Esophagus squamous epithelium (tissue), 5 donors: Measurements from ENCODE around the gene RAET1L. TPM values are rescaled to one million over a fixed set of nuclear protein-coding genes. Genes with fewer than 3 reads are reported as not detected.
"Not testable (repeated sequence)": the region's sequence is repeated elsewhere in the genome, so short reads cannot be mapped to it uniquely, and the experiment has no call there.

Source experiments
- DNase-seq: peaks from one replicate; lab custom pipeline; 2025; lab: John Stamatoyannopoulos, UW
- H3K27ac ChIP-seq, 4 donors: fragments of 200-600 bp; sonication (generic); one replicate each; pipeline ENCODE4 v1.5.1; 2016 to 2019; ENCODE audit warnings: mild to moderate bottlenecking in 1 of 4
- H3K27me3 ChIP-seq, 4 donors: fragments of 200-600 bp; sonication (generic); 1 replicate in 3 of 4; 2 replicates in 1 of 4; pipeline versions ENCODE4 v1.5.1 to v1.6.0; 2017 to 2021; ENCODE audit warnings: antibody characterized with exemption in 1 of 4
- H3K36me3 ChIP-seq, 3 donors: fragments of 200-600 bp; sonication (generic); one replicate each; pipeline ENCODE4 v1.5.1; 2016 to 2019
- H3K4me1 ChIP-seq, 3 donors: fragments of 200-600 bp; sonication (generic); one replicate each; pipeline ENCODE4 v1.5.1; 2017 to 2019
- H3K4me3 ChIP-seq, 4 donors: fragments of 200-600 bp; sonication (generic); 1 replicate in 3 of 4; 2 replicates in 1 of 4; pipeline ENCODE4 v1.5.1; 2016 to 2019; ENCODE audit warnings: mild to moderate bottlenecking in 2 of 4, moderate library complexity in 1 of 4
- H3K9me3 ChIP-seq, 3 donors: fragments of 200-600 bp; sonication (generic); one replicate each; pipeline ENCODE4 v1.5.1; 2016 to 2019
- POLR2A ChIP-seq, 4 donors: fragments of 450-650 bp; IDR thresholded peaks; one replicate each; pipeline ENCODE4 v1.6.1; 2017; ENCODE audit warnings: antibody characterized with exemption in 4 of 4, mild to moderate bottlenecking in 4 of 4, moderate library complexity in 3 of 4
- WGBS, 2 donors: methylation state at CpG; one replicate each; pipeline ENCODE4 v1.1.5; 2018; 5-methylcytosine and 5-hydroxymethylcytosine counted together
- intact Hi-C: fragments of 100-400 bp; cut with DNase I; formaldehyde crosslinking; loops from one replicate; pipeline ENCODE4 v1.15.0; 2022
- total RNA-seq, 4 donors: library from RNA; depleted of rRNA; stranded (reverse); fragments of >200 nt; gene quantifications; one replicate each; pipeline ENCODE4 v1.1.0, GENCODE V29; 2016
- TF ChIP-seq, protein P1 (sequence below), 6 experiments: fragments of 450-650 bp in 4 of 6; fragments of 200-600 bp in 2 of 6; sonication (generic) in 2 of 6; IDR thresholded peaks; one replicate each; pipeline ENCODE4 v1.5.1; 2016 to 2019; ENCODE audit warnings: antibody characterized with exemption in 6 of 6, mild to moderate bottlenecking in 4 of 6, moderate library complexity in 4 of 6
- donor health status: DM: yes; HTN: yes; CAD: no.

Gene RAET1L
- total RNA-seq, 4 donors from 2014 or later = 14.5 to 99.5 (median 62.5) TPM

DNA sequence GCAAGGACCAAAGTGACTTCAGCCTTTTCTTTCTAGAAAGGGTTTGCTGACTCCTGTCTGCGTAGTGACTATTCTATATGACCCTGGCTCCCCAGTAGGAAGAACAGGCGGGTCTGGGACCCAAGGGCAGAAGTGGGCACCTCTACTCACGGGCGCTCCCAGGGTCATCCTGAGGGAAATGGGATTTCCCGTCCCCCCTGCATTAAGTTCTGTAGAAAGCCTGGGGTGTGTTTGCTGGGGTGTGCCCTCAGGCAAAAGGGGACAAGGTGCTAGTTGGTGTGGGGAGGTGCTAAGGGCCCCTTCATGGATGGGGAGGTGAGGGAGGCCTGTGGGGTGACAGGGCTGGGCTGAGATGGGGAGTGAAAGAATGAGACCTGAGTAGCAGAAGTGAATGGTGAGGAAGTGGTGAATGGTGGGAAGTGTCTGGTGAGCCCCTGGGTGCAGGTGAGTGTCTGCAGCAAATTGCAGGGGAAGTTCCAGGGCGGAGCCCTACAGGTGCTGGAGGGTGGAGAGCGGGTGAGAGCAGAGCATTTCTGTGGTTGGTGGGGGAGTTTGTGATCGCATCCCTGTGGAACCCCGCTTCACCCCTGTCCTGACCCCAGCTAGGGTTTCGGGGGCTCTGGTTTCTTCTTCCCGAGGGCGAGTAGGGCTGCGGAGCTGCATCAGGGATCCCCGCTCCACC is 21.1 kb downstream of the RAET1L start:
- Histone ChIP-seq H3K4me3 (peak overlapping the region; percentile 46 to 75 (median 56)), H3K4me1 (peaks cover 6 to 29% (median 12%) of the 10 kb centered on the region in 3 donors), H3K36me3 (no peaks in the 10 kb centered on the region), H3K9me3 (no peaks in the 10 kb centered on the region), H3K27ac (no peak overlapping the region), H3K27me3 (peaks cover 0 to 97% (median 3%) of the 10 kb centered on the region in 4 donors)
- WGBS, 2 donors = 14 to 35% methylated on average over 11 to 14 of the region's 14 CpGs
- no peak for DNase-seq
- TF ChIP-seq, protein P1, sequence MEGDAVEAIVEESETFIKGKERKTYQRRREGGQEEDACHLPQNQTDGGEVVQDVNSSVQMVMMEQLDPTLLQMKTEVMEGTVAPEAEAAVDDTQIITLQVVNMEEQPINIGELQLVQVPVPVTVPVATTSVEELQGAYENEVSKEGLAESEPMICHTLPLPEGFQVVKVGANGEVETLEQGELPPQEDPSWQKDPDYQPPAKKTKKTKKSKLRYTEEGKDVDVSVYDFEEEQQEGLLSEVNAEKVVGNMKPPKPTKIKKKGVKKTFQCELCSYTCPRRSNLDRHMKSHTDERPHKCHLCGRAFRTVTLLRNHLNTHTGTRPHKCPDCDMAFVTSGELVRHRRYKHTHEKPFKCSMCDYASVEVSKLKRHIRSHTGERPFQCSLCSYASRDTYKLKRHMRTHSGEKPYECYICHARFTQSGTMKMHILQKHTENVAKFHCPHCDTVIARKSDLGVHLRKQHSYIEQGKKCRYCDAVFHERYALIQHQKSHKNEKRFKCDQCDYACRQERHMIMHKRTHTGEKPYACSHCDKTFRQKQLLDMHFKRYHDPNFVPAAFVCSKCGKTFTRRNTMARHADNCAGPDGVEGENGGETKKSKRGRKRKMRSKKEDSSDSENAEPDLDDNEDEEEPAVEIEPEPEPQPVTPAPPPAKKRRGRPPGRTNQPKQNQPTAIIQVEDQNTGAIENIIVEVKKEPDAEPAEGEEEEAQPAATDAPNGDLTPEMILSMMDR (IDR thresholded peaks at IDR 0.05) = no peak
- TF ChIP-seq POLR2A (IDR thresholded peaks at IDR 0.05) = no peak
- intact Hi-C loops = no loop called here

DNA sequence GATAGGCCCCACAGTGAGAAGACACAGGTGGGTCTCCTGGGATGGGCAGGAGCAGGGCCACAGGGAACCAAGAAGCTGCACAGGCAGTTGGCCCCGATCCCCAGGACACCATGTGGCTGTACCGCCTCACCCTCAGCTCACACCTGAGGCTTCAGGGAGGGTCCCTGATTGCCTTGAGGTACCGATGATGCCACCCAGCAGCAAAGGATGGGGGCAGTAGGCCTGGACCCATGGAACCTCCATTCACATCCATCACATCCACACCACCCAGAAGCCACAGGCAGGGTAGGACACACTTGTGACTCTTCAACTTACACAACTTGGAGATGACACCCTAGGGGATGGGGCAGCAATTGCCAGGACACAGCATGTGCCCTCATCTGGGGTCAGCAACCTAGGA is 21.7 kb downstream of the RAET1L start:
- intact Hi-C loops, H3K4me3 ChIP-seq, H3K27ac ChIP-seq, H3K9me3 ChIP-seq, DNase-seq, H3K36me3 ChIP-seq: not testable (repeated sequence)
- Histone ChIP-seq H3K4me1 (peaks cover 6 to 27% (median 12%) of the 10 kb centered on the region in 3 donors), H3K27me3 (peaks cover 0 to 97% (median 2%) of the 10 kb centered on the region in 4 donors)
- WGBS, 2 donors = 80 to 100% methylated on average over 1 of the region's 3 CpGs

DNA sequence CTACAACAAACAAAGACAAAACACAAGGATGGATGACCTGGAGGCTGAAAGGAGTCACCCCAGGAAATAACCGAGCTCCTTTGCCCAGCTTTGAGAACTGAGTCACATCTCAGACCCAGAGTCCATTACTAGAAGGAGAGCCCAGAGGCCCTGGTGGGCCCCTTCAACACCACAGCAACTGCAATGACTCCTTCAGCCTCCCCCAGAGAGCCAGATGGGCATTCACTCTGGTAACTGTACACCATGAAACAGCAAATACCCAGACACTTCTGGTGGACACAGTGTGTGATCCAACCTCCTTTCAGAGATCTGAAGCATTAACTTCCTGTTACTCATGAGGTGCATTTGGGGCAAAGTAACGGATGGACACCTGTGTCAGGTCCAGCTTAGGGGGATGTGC is 22.6 kb downstream of the RAET1L start:
- Histone ChIP-seq H3K36me3 (no peaks in the 10 kb centered on the region), H3K27me3 (peaks cover 0 to 94% (median 0%) of the 10 kb centered on the region in 4 donors), H3K27ac (no peak overlapping the region), H3K9me3 (no peaks in the 10 kb centered on the region), H3K4me3 (no peak overlapping the region), H3K4me1 (peaks cover 6 to 19% (median 12%) of the 10 kb centered on the region in 3 donors)
- DNase-seq = no peak
- intact Hi-C loops = no loop called here
- 76 to 83% methylated on average over 1 to 2 of the region's 2 CpGs for WGBS, 2 donors
- TF ChIP-seq POLR2A (IDR thresholded peaks at IDR 0.05) = no peak
- TF ChIP-seq, protein P1 (IDR thresholded peaks at IDR 0.05) = no peak

- intact Hi-C loops = no loop called here
- peaks cover 6 to 19% (median 12%) of the 10 kb centered on the region in 3 donors for H3K4me1 ChIP-seq
- H3K27ac ChIP-seq = no peak overlapping the region
- H3K4me3 ChIP-seq = no peak overlapping the region
- H3K9me3 ChIP-seq = no peaks in the 10 kb centered on the region
- peaks cover 0 to 94% (median 0%) of the 10 kb centered on the region in 4 donors for H3K27me3 ChIP-seq
- DNase-seq = no peak
- H3K36me3 ChIP-seq = no peaks in the 10 kb centered on the region
- TF ChIP-seq POLR2A (IDR thresholded peaks at IDR 0.05) = no peak
- TF ChIP-seq, protein P1 (IDR thresholded peaks at IDR 0.05) = no peak
- WGBS, 2 donors = 76 to 78% methylated on average over 2 to 3 of the region's 3 CpGs
These were observed 23.9 kb downstream of the RAET1L start for GRCh38 chr6:150001295-150002008.

DNA sequence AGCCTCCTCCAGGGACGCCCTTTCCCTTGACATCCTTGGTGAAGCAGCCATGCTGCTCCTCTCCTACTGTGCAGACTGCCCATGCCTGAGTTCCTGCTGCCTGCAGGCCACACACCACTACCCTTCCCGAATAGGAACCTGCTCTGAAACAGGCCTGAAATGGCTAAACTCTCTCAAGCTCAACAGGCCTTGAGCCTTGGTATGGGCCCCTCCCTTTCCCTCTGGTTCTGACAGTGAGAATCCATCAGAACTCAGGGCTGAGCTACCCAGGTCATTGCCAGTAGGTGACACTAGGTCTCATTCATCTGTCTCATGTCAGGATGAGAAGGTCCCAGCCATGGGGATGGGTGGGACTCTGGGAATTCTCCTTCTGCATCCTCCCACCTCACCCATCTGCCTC is 25.7 kb downstream of the RAET1L start:
- TF ChIP-seq, protein P1 (IDR thresholded peaks at IDR 0.05) = no peak
- TF ChIP-seq POLR2A (IDR thresholded peaks at IDR 0.05) = no peak
- intact Hi-C loops = no loop called here

More for the DNA sequence above, 25.7 kb downstream of the RAET1L start:
- peaks cover 0 to 6% (median 6%) of the 10 kb centered on the region in 3 donors for H3K4me1 ChIP-seq
- 64 to 79% methylated on average over 2 of the region's 2 CpGs for WGBS, 2 donors
- H3K36me3 ChIP-seq = no peaks in the 10 kb centered on the region
- peaks cover 0 to 96% (median under 1%) of the 10 kb centered on the region in 4 donors for H3K27me3 ChIP-seq
- DNase-seq = no peak
- H3K4me3 ChIP-seq = no peak overlapping the region
- H3K9me3 ChIP-seq = no peaks in the 10 kb centered on the region
- no peak overlapping the region for H3K27ac ChIP-seq
